ENCODE data around the gene MMD2. TPM values are rescaled to one million over a fixed set of nuclear protein-coding genes. Genes with fewer than 3 reads are reported as not detected.
"Not testable (repeated sequence)": the region's sequence is repeated elsewhere in the genome, so short reads cannot be mapped to it uniquely, and the experiment has no call there.

Gene MMD2
- total RNA-seq, 2 donors from 2014 or later: 0.19 TPM; not detected in 1

DNA sequence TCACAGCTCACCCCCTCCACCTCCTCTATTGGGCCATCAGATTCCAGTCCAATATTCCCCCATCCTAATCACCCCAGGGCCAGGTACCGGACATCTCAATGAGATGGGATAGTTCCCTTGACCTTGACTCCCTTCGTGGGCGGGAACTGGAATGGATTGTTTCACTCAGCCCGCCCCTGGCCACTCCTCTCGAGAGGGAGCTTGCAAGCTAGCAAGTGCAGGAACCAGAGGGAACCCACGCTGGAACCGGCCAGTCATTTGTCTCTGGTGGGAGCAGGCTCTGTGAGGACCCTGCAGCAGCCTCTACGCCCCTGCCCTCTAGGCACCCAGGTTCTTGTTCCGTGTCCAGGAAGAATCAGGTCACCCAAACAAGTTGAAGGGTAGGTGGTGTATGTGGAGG lies 64.5 kb downstream of the MMD2 start:
- Histone ChIP-seq H3K36me3 (no peaks in the 10 kb centered on the region), H3K4me3 (no peak overlapping the region), H3K9me3 (no peaks in the 10 kb centered on the region), H3K4me1 (no peaks in the 10 kb centered on the region), H3K27me3 (no peaks in the 10 kb centered on the region), H3K27ac (no peak overlapping the region)
- DNase-seq (ENCODE audit: low spot score): no peak
- TF ChIP-seq CTCF (IDR thresholded peaks at IDR 0.05): no peak

- Histone ChIP-seq H3K27ac (no peak overlapping the region), H3K36me3 (no peaks in the 10 kb centered on the region), H3K4me3 (no peak overlapping the region), H3K9me3 (no peaks in the 10 kb centered on the region), H3K27me3 (no peaks in the 10 kb centered on the region), H3K4me1 (no peaks in the 10 kb centered on the region)
- no peak for TF ChIP-seq CTCF (IDR thresholded peaks at IDR 0.05)
- no peak for DNase-seq (ENCODE audit: low spot score)
These were observed 65.0 kb downstream of the MMD2 start for GRCh38 chr7:4893929-4894475.

GRCh38 chr7:4893188-4893587 lies 65.8 kb downstream of the MMD2 start:
- not testable (repeated sequence) for H3K4me3 ChIP-seq; DNase-seq (ENCODE audit: low spot score); H3K27ac ChIP-seq; H3K9me3 ChIP-seq; H3K27me3 ChIP-seq; H3K36me3 ChIP-seq; H3K4me1 ChIP-seq

DNA sequence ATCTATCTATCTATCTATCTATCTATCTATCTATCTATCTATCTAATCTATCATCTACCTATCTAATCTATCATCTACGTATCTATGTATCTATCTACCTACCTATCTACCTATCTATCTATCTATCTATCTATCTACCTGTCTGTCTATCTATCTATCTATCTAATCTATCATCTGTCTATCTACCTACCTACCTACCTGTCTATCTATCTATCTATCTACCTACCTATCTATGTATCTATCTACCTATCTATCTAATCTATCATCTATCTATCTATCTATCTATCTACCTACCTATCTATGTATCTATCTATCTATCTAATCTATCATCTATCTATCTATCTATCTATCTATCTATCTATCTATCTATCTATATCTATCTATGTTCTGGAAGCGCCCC lies 67.5 kb downstream of the MMD2 start:
- not testable (repeated sequence) for DNase-seq (ENCODE audit: low spot score); H3K9me3 ChIP-seq; H3K36me3 ChIP-seq; H3K4me1 ChIP-seq; H3K4me3 ChIP-seq; H3K27me3 ChIP-seq; H3K27ac ChIP-seq

DNA sequence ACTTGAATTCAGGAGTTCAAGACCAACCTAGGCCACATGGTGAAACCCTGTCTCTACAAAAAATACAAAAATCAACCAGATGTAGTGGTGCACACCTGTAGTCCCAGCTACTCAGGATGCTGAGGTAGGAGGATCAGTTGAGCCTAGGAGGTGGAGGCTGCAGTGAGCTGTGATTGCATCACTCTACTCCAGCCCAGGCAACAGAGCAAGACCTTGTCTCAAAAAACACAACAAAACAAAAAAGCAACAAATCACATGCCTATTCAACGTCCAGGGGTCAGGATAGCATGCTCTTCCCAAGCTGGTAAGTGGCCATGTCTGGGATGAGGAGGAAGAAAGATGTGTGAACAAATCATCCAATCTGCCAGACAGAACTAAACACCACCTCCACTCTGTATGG lies 69.3 kb downstream of the MMD2 start:
- Histone ChIP-seq H3K27ac (no peak overlapping the region), H3K4me3 (no peak overlapping the region), H3K36me3 (no peaks in the 10 kb centered on the region), H3K9me3 (no peaks in the 10 kb centered on the region), H3K4me1 (no peaks in the 10 kb centered on the region), H3K27me3 (no peaks in the 10 kb centered on the region)
- no peak for TF ChIP-seq CTCF (IDR thresholded peaks at IDR 0.05)
- DNase-seq (ENCODE audit: low spot score): no peak

- no peak for DNase-seq (ENCODE audit: low spot score)
- no peak for TF ChIP-seq CTCF (IDR thresholded peaks at IDR 0.05)
- no peaks in the 10 kb centered on the region for H3K27me3 ChIP-seq
- peaks cover 0 to 1% of the 10 kb centered on the region in 2 donors for H3K4me1 ChIP-seq
- H3K4me3 ChIP-seq: no peak overlapping the region
- H3K36me3 ChIP-seq: no peaks in the 10 kb centered on the region
- H3K27ac ChIP-seq: no peak overlapping the region
- H3K9me3 ChIP-seq: no peaks in the 10 kb centered on the region
These were observed 70.8 kb downstream of the MMD2 start for GRCh38 chr7:4888161-4888560.

DNA sequence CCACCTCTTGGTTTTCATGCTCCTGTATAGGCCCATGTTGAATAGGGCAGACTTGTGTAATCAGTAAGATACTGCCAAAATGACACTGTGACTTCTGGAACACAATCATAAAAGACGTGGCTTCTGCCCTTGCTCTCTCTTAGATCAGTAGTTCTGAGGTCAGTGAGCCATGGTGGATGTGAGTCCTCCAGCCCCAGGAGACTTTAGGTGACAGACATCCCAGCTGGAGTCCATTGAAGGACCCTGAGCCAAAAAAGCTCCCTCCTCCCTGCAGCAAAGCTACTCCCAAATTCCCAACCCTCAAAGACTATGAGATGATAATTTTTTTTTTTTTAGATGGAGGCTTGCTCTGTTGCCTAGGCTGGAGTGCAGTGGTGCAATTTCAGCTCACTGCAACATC lies 72.3 kb downstream of the MMD2 start:
- H3K4me1 ChIP-seq: peaks cover 0 to 5% of the 10 kb centered on the region in 2 donors

More for the DNA sequence above, 72.3 kb downstream of the MMD2 start:
- no peaks in the 10 kb centered on the region for H3K36me3 ChIP-seq
- no peak overlapping the region for H3K4me3 ChIP-seq
- TF ChIP-seq CTCF (IDR thresholded peaks at IDR 0.05): no peak
- no peaks in the 10 kb centered on the region for H3K27me3 ChIP-seq
- DNase-seq (ENCODE audit: low spot score): no peak
- no peaks in the 10 kb centered on the region for H3K9me3 ChIP-seq
- no peak overlapping the region for H3K27ac ChIP-seq
